GM20431 (cell line): ENCODE data around the gene HIGD1A.

ENCODE experiments used
- in situ Hi-C: fragments of 300-500 bp; cut with MseI, MboI; formaldehyde crosslinking; loops from one replicate; pipeline ENCODE4 v1.15.0; 2020; ENCODE audit warnings: low sequenced_read_pairs; ENCODE audit not compliant: unreplicated experiment

HIGD1A gene

DNA sequence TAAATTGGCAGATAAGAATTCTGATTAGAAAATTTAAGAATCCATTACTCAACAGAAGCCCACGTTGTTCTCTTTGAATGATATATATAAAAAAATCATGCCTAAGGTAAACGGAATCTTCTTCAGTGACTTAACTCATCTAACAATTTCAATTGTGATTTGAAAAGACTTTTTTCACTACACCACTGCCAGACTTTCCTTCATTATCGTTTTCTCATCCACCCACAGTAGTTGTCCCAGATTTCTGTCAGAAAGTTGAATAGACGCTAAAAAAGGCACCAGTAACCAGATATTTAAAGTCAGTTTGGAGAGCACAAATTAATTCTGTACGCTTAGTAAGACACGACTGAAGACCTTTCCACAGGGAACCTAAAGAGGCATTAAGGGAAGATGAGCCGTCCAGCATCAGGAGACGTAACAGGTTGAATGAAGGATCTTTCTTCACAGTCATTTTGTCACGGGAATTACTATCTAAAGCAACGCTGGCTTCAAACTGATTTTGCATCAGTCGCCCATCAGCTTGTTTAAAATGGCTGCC lies 1.3 kb downstream of the HIGD1A start:
- in situ Hi-C loops, result no loop called here

DNA sequence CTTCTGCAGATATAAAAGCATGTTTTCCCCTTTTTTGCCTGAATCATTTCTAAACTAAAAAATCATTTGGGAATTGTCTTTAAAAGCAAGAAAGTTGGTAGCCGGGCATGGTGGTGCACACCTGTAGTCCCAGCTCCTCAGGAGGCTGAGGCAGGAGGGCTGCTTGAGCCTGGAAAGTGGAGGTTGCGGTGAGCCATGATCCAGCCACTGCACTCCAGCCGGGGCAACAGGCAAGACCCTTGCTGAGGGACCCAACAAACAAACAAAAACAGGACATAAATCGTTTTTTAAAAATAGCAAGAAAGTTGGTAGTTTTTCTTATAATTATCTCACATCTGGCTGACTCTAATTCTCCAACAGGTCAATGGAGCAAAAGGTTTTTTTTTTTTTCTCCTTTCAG lies 2.5 kb downstream of the HIGD1A start:
- in situ Hi-C loops, result no loop called here

DNA sequence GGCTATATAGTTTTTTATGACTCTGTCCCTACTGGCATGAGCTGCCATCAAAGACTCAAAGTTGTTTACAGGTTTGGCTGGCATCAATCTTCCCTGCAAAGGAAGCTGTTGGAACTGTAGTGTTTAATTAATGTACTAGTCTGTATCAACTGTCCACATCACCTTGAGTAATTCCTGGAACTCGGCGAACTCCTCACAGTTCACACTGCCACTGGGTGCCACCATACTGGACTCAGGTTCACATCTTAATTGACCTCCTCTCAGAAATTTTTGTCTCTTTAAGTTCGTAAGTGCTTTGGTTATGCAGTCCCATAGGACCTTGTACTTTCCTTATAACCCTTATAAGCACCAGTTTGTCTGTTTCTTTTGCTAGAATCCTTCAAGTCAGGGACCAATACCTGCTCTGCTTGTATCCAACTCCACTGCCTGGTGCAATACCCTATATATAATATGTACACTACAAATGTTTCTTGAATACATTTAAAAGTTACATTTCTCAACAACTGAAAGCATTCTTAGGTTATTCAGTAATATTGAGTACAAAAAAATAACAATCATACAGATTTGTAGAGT lies 3.2 kb downstream of the HIGD1A start:
- in situ Hi-C loops, result no loop called here

DNA sequence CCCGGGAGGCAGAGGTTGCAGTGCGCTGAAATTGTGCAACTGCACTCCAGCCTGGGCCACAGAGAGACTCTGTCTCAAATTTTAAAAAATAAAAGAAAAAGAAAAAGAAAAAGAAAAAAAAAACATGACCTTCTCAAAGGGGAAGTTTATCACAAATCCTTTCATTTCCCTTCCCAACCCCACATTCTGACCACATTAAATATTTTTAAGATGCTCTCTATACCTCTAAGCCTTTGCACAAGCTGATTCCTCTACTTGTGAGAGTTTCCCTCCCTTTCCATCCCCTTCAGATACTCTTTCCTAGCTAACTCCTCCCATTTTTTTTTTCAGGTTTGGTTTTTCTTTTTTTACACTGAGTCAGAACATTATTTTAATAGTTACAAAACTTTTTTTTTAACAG lies 4.0 kb downstream of the HIGD1A start:
- in situ Hi-C loops, result no loop called here

DNA sequence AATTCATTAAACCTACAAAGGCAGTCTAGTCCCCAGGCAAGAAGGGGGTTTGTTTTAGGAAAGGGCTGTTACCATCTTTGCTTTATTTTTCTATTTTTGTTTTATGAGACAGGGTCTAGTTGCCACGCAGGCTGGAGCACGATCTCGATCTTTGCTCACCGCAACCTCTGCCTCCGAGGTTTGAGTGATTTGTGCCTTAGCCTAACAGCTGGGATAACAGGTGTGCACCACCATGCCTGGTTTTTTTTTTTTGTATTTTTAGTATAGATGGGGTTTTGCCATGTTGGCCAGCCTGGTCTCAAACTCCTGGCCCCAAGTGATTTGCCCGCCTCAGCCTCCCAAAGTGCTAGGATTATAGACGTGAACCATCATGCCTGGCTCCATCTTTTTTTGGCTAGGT lies 4.9 kb downstream of the HIGD1A start:
- in situ Hi-C loops, result no loop called here

DNA sequence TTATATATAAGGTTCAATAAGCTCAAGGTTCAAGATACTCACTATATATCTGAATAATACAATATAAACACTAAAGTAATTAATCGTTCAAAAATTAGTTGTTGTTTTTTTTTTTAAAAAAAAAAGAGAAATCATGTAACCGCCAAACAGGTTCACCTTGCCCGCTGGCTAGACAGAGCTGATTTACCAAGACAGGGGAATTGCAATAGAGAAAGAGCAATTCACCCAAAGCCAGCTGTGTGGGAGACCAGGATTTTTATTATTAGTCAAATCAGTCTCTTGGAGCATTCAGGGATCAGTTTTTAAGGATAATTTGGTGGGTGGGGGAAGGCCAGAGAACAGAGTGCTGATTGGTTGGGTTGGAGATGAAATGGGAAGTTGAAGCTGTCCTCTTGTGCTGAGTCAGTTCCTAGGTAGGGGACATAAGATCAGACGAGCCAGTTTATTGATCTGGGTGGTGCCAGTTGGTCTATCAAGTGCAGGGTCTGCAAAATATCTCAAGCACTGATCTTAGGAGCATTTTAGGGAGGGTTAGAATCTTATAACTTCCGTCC lies 7.9 kb downstream of the HIGD1A start:
- in situ Hi-C loops, result no loop called here

DNA sequence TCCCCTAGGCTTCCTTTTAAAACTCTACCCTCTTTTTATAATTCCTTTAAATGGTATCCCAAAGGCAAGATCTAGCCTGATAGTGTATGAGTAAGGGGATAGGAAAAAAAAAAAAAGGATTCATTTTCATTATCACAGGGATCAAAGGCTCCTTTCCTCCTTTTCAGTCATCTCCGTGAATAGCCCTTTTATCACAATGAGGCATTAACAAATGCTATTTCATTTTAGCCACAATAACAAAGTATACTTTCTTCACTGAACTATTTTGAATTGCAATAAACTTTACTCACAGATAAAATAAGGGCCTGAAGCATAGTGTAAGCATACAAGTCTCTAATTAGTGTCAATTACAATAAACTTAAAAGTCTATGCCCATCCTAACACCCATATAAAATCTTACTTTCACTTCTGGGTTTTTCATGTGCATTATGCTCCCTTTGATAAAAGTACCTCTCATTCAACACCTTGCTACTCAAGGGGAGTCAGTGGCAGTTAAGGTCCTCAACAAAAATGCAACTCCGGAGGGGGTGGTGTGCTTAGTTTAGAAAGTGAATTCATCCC lies 8.6 kb downstream of the HIGD1A start:
- in situ Hi-C loops, result no loop called here

DNA sequence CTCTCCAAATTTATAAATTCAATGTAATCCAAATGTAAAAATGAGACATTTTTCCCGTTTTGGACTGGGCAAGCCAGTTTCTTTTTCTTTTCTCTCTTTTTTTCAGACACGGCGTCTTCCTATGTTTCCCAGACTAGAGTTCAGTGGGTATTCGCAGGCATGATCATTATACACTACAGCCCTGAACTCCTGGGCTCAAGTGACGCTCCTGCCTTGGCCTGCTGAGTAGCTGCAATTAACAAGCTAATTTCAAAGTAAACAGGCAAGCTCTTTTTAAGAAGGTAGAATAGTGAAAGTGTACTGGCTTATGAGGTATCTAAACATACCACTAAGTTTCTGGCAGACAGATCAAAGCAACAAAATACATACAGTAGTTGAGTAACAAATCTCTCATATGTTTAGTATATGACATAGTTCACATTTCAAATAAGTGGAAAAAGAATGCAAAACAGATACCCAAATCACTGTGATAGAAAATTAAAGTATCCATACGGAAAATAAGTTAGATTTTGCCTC lies 13.5 kb downstream of the HIGD1A start:
- in situ Hi-C loops, result no loop called here

DNA sequence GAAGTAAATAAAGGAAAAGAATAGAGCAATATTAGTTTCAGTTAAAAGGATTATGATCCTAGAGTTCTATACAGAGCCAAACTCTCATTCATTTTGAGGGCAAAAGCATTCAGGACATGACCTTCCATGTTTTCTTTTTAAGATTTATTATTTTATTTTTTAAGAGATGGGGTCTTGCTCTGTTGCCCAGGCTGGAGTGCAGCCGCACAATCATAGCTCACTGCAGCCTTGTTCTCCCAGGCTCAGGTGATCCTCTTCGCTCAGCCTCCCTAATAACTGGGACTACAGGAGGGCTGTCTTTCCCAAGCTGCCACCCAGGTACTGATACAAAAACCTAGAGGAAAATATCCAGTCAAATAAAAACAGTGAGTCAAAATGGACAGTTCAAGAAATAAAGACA lies 17.7 kb downstream of the HIGD1A start:
- in situ Hi-C loops, result no loop called here

DNA sequence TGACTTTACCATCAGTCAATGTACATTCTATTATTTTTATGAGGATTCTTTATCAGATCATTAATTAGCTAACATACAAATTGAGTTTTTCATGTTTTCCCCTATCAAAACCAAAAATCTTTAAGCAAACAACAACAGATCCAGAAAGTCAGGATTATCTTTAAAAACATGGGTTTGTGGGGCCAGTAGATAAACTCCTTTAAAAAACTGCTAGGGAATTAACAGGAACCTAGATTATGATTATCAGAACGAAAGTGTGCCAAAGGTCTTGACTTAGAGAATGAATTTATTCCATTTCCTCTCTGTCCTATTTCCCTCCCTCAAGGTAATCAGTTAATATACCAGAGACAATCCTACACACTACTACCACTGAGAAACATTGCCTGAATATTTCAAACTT lies 18.1 kb downstream of the HIGD1A start:
- in situ Hi-C loops, result no loop called here

DNA sequence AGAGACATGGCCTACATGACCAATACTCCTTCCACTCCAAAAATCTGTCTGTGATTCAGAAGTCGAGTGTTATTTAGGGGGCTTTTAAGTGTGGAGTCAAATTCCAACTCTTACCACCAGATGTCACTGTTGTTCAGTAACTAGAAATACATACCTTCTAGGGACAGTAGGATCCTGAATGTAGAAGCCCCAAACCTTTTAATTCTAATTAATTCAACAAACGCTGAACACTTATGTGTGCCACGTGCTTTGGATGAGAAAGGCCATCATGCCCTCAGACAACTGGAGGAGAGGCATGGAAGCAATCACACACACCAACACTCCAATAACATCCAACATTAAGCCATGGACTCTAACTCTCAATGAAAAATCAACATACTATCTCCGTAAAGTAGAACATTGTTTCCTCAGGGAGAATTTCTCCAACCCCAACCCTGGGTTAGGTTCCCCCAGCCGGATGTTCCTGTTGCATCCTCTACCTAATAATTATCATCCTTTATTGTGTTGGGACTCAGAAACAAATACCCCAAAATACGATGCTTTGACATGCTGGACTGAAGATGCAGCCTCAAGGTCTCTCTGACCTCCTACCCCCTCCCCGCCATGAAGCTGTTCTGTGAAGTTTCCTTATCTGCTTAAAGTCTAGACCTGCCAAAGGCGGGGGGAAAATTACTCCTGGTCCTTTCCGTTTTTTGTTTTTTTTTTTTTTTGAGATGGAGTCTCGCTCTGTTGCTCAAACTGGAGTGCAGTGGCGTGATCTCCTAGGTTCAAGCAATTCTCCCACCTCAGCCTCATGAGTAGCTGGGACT lies 23.2 kb downstream of the HIGD1A start:
- in situ Hi-C loops, result no loop called here

DNA sequence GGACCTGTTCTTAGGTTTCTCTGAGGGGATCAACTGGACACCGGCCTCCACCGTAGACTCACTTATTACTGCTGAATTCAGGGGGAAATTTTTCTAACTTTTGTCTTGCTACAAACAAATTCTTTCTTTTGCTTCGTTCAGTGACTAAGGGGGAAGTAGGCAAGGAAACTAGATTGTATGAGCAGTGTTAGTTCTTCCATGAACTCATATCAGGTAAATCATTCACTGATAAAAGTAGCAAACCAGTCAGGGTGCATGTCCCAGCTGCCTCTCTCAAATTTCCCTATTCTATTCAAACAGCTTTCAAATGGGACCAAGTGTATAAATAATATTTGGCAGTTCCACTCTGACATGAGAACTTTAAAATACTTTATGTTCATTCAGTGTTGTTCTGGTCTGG lies 23.9 kb downstream of the HIGD1A start:
- in situ Hi-C loops, result no loop called here

DNA sequence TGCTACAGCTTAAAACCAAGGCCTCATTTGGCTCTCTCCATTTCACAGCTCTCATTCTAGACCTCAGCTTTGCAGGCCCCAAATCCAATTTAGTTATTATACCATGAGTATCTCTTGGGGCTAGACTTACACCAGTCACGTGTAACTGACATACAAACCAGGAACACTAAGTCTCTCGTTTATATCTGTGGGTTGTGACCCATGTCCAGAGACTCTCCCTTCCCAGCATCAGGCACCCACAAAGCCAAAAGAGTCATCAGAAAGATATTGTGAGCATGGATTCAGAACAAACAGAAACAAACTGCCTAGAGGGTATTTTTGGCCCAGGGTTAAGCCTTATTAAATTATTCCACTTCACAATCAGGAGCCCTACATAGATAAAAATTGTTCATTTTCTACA lies 25.6 kb downstream of the HIGD1A start:
- in situ Hi-C loops, result no loop called here

DNA sequence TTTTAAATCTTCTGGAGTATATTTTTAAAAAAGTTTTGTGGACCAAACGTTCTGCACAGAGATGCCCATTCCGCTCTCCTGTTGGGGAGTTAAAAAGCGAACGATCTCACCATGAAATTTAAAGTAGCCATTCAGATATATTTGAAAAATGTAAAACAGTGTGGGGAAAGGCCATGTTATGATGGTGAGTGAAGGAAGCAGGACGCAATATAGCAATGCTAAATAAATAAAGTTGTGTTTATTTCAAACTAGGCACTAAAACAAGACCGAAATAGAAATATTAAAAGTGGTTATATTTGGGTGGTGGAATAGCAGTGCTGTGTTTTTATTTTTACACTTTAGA lies 30.9 kb downstream of the HIGD1A start:
- in situ Hi-C loops, result no loop called here

DNA sequence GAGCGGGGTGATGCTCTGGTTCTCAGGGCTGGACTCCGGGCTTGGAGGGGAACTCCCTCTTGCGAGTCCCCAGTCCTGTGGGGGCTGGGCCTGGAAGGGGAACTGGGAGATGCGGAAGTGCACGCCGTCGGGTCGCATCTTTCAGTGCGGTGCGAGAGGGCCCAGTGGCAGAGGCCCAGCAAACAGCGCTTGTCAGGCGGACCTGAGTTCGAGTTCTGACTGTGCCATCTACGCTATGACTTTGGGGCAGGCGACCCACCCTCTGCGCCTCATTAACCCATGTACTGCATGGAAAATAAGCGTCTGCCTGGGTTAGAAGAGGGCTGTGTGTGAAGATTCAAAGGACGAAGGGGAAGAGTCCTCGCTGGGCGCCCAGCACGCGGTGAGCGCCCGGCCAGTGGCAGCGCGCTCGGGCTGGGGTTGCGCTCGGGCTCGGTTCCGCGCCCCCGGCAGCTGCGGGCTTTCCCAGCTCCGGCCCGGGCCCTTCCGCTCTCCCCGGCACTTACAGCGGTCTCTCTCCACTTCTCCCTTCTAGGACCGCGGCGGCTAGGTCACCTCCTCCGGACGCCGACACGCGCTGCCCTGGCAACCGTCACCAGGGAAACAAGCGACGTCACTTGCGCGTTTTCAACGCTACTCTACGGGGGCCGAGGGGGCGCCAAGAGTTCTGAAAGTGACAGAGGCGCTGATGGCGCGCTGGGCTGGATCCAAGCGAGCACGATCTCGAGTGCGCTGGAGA lies 31.5 kb downstream of the HIGD1A start, which contains the start of gene CCDC13:
Gene CCDC13 (minus strand): TSS at position 584 of the 739 bp plus-strand sequence. CDS start 14,908 bp downstream, outside the sequence.
- in situ Hi-C loops, result no loop called here

DNA sequence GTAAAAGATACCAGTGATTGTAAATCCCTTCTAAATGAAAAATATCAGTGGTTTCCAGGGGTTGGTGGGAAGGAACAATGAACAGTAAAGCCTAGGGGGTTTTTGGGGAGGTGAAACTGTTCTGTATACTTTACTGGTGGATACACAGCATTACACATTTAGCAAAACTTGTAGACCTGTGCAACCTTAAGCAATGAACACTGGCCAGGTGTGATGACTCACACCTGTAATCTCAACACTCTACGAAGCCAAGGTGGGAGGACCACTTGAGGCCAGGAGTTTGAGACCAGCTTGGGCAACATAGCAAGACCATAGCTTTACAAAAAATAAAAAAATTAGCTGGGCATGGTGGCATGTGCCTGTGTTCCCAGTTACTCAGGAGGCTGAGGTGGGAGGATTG lies 33.0 kb downstream of the HIGD1A start:
- in situ Hi-C loops, result no loop called here

DNA sequence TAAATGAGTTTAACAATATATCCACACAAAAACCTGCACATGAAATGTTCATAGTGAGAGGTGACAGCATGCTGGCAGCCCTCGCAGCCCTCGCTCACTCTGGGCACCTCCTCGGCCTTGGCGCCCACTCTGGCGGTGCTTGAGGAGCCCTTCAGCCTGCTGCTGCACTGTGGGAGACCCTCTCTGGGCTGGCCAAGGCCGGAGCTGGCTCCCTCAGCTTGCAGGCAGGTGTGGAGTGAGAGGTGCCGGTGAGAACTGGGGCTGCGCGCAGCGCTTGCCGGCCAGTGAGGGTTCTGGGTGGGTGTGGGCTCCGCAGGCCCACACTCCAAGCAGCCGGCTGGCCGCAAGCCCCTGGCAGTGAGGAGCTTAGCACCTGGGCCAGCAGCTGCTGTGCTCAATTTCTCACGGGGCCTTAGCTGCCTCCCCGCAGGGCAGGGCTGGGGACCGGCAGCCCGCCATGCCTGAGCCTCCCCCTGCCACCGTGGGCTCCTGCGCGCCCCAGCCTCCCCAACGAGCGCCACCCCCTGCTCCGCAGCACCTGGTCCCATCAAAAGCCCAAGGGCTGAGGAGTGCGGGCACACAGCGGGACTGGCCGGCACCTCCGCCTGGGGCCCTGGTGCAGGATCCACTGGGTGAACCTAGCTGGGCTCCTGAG lies 34.7 kb downstream of the HIGD1A start:
- in situ Hi-C loops, result no loop called here

DNA sequence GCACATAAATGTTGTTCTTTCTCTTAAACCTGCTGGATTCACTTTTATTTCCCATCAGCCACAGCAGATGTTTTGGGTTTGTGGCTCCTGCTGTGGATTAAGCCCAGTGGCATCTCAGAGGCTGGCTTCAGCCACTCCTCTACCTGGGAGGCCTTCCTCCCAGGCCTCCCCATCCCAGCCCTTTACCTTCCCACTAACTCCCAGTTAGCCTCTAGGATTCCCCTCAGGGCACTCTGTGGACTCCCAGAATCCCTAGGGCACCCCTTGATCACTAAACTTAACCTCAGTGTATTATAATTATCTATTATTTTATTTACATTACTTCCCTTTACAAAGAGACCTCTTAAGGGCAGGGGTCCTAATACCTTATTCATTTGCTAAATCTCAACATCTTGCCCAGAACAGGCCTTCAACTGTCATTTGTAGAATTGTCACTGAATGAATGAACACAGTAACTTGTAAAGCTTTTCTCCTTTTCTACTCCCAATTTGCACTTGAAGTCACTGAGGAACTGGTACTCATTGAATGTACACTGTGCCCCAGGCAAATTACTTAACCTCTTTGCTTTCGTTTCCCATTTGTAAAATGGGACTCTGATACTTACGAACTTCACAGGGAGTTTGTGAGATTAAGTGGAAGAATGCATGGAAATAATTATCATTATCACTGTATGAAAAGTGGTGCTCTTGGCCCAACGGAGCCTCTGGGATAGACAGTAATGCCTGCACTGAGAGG lies 39.6 kb downstream of the HIGD1A start:
- in situ Hi-C loops, result no loop called here

DNA sequence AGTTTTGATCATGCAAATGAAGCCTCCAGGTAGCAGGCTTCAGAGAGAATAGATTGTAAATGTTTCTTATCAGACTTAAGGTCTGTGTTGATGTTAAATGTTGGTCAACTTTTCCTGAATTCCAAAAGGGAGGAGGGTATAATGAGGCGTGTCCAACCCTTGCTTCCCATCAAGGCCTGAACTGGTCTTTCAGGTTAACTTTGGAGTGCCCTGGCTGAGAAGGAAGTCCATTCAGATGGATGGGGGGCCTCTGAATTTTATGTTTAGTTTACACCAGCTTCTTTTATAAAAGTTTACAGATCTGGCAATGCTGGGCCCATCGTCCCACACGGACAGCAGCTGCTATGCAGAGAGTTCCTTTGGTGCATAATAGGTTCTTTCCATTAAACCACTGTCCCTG lies 40.2 kb downstream of the HIGD1A start:
- in situ Hi-C loops, result no loop called here
